GM18858 (cell line): ENCODE results near the gene PLG.
"Not testable (repeated sequence)": the region's sequence is repeated elsewhere in the genome, so short reads cannot be mapped to it uniquely, and the experiment has no call there.

Experiments
- ATAC-seq: cut with Tn5 transposase; IDR thresholded peaks from one replicate; pipeline ENCODE4 v1.9.1; 2021; ENCODE audit not compliant: unreplicated experiment

The PLG gene

GRCh38 chr6:160701918-160702680 is at the start of gene PLG:
TSS of gene PLG (plus strand) at chr6:160702244. CDS start at chr6:160702305, 61 bp downstream.
- ATAC-seq = not testable (repeated sequence)

GRCh38 chr6:160659562-160659961 is 42.5 kb upstream of the PLG start:
- no peak for ATAC-seq

GRCh38 chr6:160661216-160661615 is 40.8 kb upstream of the PLG start:
- no peak for ATAC-seq

GRCh38 chr6:160662429-160662828 is 39.6 kb upstream of the PLG start:
- ATAC-seq = no peak

GRCh38 chr6:160662842-160663241 is 39.2 kb upstream of the PLG start:
- no peak for ATAC-seq

GRCh38 chr6:160664198-160664597 is 37.8 kb upstream of the PLG start, which contains the start of gene LPA:
TSS of gene LPA (minus strand) at chr6:160664275. CDS start at chr6:160664214, 61 bp downstream.
- not testable (repeated sequence) for ATAC-seq

- ATAC-seq = peak; percentile 79
These were observed 34.2 kb upstream of the PLG start for GRCh38 chr6:160667639-160668481.

- no peak for ATAC-seq
These were observed 33.5 kb upstream of the PLG start for GRCh38 chr6:160668589-160668988.

- ATAC-seq = not testable (repeated sequence)
These were observed 25.6 kb upstream of the PLG start for GRCh38 chr6:160676418-160676817.

GRCh38 chr6:160678230-160678629 is 23.8 kb upstream of the PLG start:
- ATAC-seq = no peak

GRCh38 chr6:160678744-160679401 is 23.2 kb upstream of the PLG start:
- ATAC-seq = no peak

GRCh38 chr6:160679402-160679769 is 22.7 kb upstream of the PLG start:
- ATAC-seq = no peak

- not testable (repeated sequence) for ATAC-seq
These were observed 16.8 kb upstream of the PLG start for GRCh38 chr6:160685101-160685761.

- ATAC-seq = no peak
These were observed 16.1 kb upstream of the PLG start for GRCh38 chr6:160685762-160686450.

- ATAC-seq = no peak
These were observed 11.6 kb upstream of the PLG start for GRCh38 chr6:160690458-160690857.

GRCh38 chr6:160691617-160692016 is 10.4 kb upstream of the PLG start:
- no peak for ATAC-seq

- ATAC-seq = no peak
These were observed 9.6 kb upstream of the PLG start for GRCh38 chr6:160692369-160692959.

GRCh38 chr6:160695025-160695424 is 7.0 kb upstream of the PLG start:
- ATAC-seq = not testable (repeated sequence)

- not testable (repeated sequence) for ATAC-seq
These were observed 6.4 kb upstream of the PLG start for GRCh38 chr6:160695622-160696021.

- ATAC-seq = not testable (repeated sequence)
These were observed 5.2 kb upstream of the PLG start for GRCh38 chr6:160696884-160697283.
